Measurements from ENCODE around the gene FMNL2.
"Not testable (repeated sequence)": the region's sequence is repeated elsewhere in the genome, so short reads cannot be mapped to it uniquely, and the experiment has no call there.

Gene FMNL2

GRCh38 chr2:152380261-152381055, 45.5 kb downstream of the FMNL2 start:
- Histone ChIP-seq H3K4me1 (ENCODE audit: control insufficient read depth, low read depth, low read length) (peaks cover 15% of the 10 kb centered on the region), H3K9me3 (ENCODE audit: control insufficient read depth, low read depth, low read length) (no peaks in the 10 kb centered on the region), H3K27ac (ENCODE audit: low read length) (no peak overlapping the region), H3K4me3 (ENCODE audit: low read length) (no peak overlapping the region), H3K9ac (ENCODE audit: low read length) (no peak overlapping the region), H3K36me3 (ENCODE audit: control insufficient read depth, low read depth, low read length) (no peaks in the 10 kb centered on the region), H3K27me3 (ENCODE audit: control insufficient read depth, insufficient read depth, low read length) (no peaks in the 10 kb centered on the region)

GRCh38 chr2:152383702-152384101, 48.7 kb downstream of the FMNL2 start:
- Histone ChIP-seq H3K4me3 (ENCODE audit: low read length) (no peak overlapping the region), H3K9me3 (ENCODE audit: control insufficient read depth, low read depth, low read length) (no peaks in the 10 kb centered on the region), H3K4me1 (ENCODE audit: control insufficient read depth, low read depth, low read length) (peaks cover 23% of the 10 kb centered on the region), H3K27ac (ENCODE audit: low read length) (no peak overlapping the region), H3K9ac (ENCODE audit: low read length) (no peak overlapping the region), H3K27me3 (ENCODE audit: control insufficient read depth, insufficient read depth, low read length) (no peaks in the 10 kb centered on the region), H3K36me3 (ENCODE audit: control insufficient read depth, low read depth, low read length) (no peaks in the 10 kb centered on the region)

GRCh38 chr2:152384992-152385391, 50.0 kb downstream of the FMNL2 start:
- peaks cover 23% of the 10 kb centered on the region for H3K4me1 ChIP-seq (ENCODE audit: control insufficient read depth, low read depth, low read length)
- H3K9me3 ChIP-seq (ENCODE audit: control insufficient read depth, low read depth, low read length) = no peaks in the 10 kb centered on the region
- H3K9ac ChIP-seq (ENCODE audit: low read length) = no peak overlapping the region
- H3K27me3 ChIP-seq (ENCODE audit: control insufficient read depth, insufficient read depth, low read length) = no peaks in the 10 kb centered on the region
- no peaks in the 10 kb centered on the region for H3K36me3 ChIP-seq (ENCODE audit: control insufficient read depth, low read depth, low read length)
- H3K4me3 ChIP-seq (ENCODE audit: low read length) = no peak overlapping the region
- no peak overlapping the region for H3K27ac ChIP-seq (ENCODE audit: low read length)

GRCh38 chr2:152385650-152386049, 50.7 kb downstream of the FMNL2 start:
- no peaks in the 10 kb centered on the region for H3K36me3 ChIP-seq (ENCODE audit: control insufficient read depth, low read depth, low read length)
- no peaks in the 10 kb centered on the region for H3K27me3 ChIP-seq (ENCODE audit: control insufficient read depth, insufficient read depth, low read length)
- no peak overlapping the region for H3K4me3 ChIP-seq (ENCODE audit: low read length)
- no peak overlapping the region for H3K9ac ChIP-seq (ENCODE audit: low read length)
- H3K27ac ChIP-seq (ENCODE audit: low read length) = no peak overlapping the region
- peaks cover 23% of the 10 kb centered on the region for H3K4me1 ChIP-seq (ENCODE audit: control insufficient read depth, low read depth, low read length)
- no peaks in the 10 kb centered on the region for H3K9me3 ChIP-seq (ENCODE audit: control insufficient read depth, low read depth, low read length)

DNA sequence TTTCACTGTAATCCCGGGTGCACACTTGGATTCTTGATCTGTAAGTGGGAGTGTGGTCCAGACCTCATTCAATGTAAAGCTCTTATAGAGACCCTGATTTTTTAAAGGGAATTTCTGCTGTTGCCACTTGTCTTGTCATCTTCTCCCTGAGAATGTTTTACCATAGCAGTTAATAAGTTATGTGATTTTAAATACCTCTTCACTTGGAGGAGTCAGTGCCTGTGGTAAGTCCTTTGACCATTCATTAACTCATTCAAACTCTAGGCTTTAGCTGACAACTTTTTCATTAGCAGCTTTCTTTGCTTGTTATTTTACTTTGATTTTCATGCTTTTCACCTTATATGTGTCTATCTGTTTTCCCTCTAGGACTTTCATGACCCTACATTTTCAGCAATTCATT, 51.3 kb downstream of the FMNL2 start:
- Histone ChIP-seq H3K27me3 (ENCODE audit: control insufficient read depth, insufficient read depth, low read length) (no peaks in the 10 kb centered on the region), H3K27ac (ENCODE audit: low read length) (no peak overlapping the region), H3K9ac (ENCODE audit: low read length) (no peak overlapping the region), H3K4me1 (ENCODE audit: control insufficient read depth, low read depth, low read length) (peaks cover 19% of the 10 kb centered on the region), H3K4me3 (ENCODE audit: low read length) (no peak overlapping the region), H3K9me3 (ENCODE audit: control insufficient read depth, low read depth, low read length) (no peaks in the 10 kb centered on the region), H3K36me3 (ENCODE audit: control insufficient read depth, low read depth, low read length) (no peaks in the 10 kb centered on the region)

- H3K27ac ChIP-seq (ENCODE audit: low read length) = no peak overlapping the region
Observed at GRCh38 chr2:152387041-152387440, 52.1 kb downstream of the FMNL2 start.

DNA sequence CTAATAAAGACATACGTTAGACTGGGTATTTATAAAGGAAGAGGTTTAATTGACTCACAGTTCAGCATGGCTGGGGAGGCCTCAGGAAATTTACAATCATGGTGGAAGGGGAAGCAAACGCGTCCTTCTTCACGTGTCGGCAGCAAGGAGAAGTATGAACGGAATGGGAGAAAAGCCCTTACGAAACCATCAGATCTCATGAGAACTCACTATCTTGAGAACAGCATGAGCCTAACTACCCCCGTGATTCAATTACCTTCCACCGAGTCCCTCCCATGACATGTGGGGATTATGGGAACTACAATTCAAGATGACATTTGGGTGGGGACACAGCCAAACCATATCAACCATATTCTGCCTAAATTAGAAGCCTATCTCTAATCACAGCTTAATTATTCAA, 53.3 kb downstream of the FMNL2 start:
- not testable (repeated sequence) for H3K36me3 ChIP-seq (ENCODE audit: control insufficient read depth, low read depth, low read length); H3K9me3 ChIP-seq (ENCODE audit: control insufficient read depth, low read depth, low read length); H3K4me1 ChIP-seq (ENCODE audit: control insufficient read depth, low read depth, low read length); H3K9ac ChIP-seq (ENCODE audit: low read length); H3K4me3 ChIP-seq (ENCODE audit: low read length); H3K27ac ChIP-seq (ENCODE audit: low read length); H3K27me3 ChIP-seq (ENCODE audit: control insufficient read depth, insufficient read depth, low read length)

More at GRCh38 chr2:152387041-152387440, 52.1 kb downstream of the FMNL2 start:
- Histone ChIP-seq H3K27me3 (ENCODE audit: control insufficient read depth, insufficient read depth, low read length) (no peaks in the 10 kb centered on the region), H3K36me3 (ENCODE audit: control insufficient read depth, low read depth, low read length) (no peaks in the 10 kb centered on the region), H3K4me1 (ENCODE audit: control insufficient read depth, low read depth, low read length) (peaks cover 12% of the 10 kb centered on the region), H3K4me3 (ENCODE audit: low read length) (no peak overlapping the region), H3K9ac (ENCODE audit: low read length) (no peak overlapping the region), H3K9me3 (ENCODE audit: control insufficient read depth, low read depth, low read length) (no peaks in the 10 kb centered on the region)

- no peak overlapping the region for H3K4me3 ChIP-seq (ENCODE audit: low read length)
- no peaks in the 10 kb centered on the region for H3K36me3 ChIP-seq (ENCODE audit: control insufficient read depth, low read depth, low read length)
- no peak overlapping the region for H3K27ac ChIP-seq (ENCODE audit: low read length)
- no peaks in the 10 kb centered on the region for H3K27me3 ChIP-seq (ENCODE audit: control insufficient read depth, insufficient read depth, low read length)
- no peak overlapping the region for H3K9ac ChIP-seq (ENCODE audit: low read length)
- H3K4me1 ChIP-seq (ENCODE audit: control insufficient read depth, low read depth, low read length) = peaks cover 8% of the 10 kb centered on the region
- no peaks in the 10 kb centered on the region for H3K9me3 ChIP-seq (ENCODE audit: control insufficient read depth, low read depth, low read length)
Observed at GRCh38 chr2:152389483-152389882, 54.5 kb downstream of the FMNL2 start.

GRCh38 chr2:152390837-152391236, 55.9 kb downstream of the FMNL2 start:
- H3K9me3 ChIP-seq (ENCODE audit: control insufficient read depth, low read depth, low read length) = no peaks in the 10 kb centered on the region
- no peaks in the 10 kb centered on the region for H3K36me3 ChIP-seq (ENCODE audit: control insufficient read depth, low read depth, low read length)
- no peak overlapping the region for H3K9ac ChIP-seq (ENCODE audit: low read length)
- H3K4me1 ChIP-seq (ENCODE audit: control insufficient read depth, low read depth, low read length) = peaks cover 17% of the 10 kb centered on the region
- no peak overlapping the region for H3K4me3 ChIP-seq (ENCODE audit: low read length)
- no peak overlapping the region for H3K27ac ChIP-seq (ENCODE audit: low read length)
- no peaks in the 10 kb centered on the region for H3K27me3 ChIP-seq (ENCODE audit: control insufficient read depth, insufficient read depth, low read length)

- H3K4me1 ChIP-seq (ENCODE audit: control insufficient read depth, low read depth, low read length) = peaks cover 17% of the 10 kb centered on the region
- H3K27me3 ChIP-seq (ENCODE audit: control insufficient read depth, insufficient read depth, low read length) = no peaks in the 10 kb centered on the region
- no peaks in the 10 kb centered on the region for H3K36me3 ChIP-seq (ENCODE audit: control insufficient read depth, low read depth, low read length)
- H3K4me3 ChIP-seq (ENCODE audit: low read length) = no peak overlapping the region
- H3K9ac ChIP-seq (ENCODE audit: low read length) = no peak overlapping the region
- H3K9me3 ChIP-seq (ENCODE audit: control insufficient read depth, low read depth, low read length) = no peaks in the 10 kb centered on the region
- no peak overlapping the region for H3K27ac ChIP-seq (ENCODE audit: low read length)
Observed at GRCh38 chr2:152391318-152391717, 56.3 kb downstream of the FMNL2 start.

- Histone ChIP-seq H3K4me1 (ENCODE audit: control insufficient read depth, low read depth, low read length) (peaks cover 26% of the 10 kb centered on the region), H3K9ac (ENCODE audit: low read length) (no peak overlapping the region), H3K27ac (ENCODE audit: low read length) (no peak overlapping the region), H3K9me3 (ENCODE audit: control insufficient read depth, low read depth, low read length) (no peaks in the 10 kb centered on the region), H3K4me3 (ENCODE audit: low read length) (no peak overlapping the region), H3K27me3 (ENCODE audit: control insufficient read depth, insufficient read depth, low read length) (no peaks in the 10 kb centered on the region), H3K36me3 (ENCODE audit: control insufficient read depth, low read depth, low read length) (no peaks in the 10 kb centered on the region)
Observed at GRCh38 chr2:152393377-152393776, 58.4 kb downstream of the FMNL2 start.

DNA sequence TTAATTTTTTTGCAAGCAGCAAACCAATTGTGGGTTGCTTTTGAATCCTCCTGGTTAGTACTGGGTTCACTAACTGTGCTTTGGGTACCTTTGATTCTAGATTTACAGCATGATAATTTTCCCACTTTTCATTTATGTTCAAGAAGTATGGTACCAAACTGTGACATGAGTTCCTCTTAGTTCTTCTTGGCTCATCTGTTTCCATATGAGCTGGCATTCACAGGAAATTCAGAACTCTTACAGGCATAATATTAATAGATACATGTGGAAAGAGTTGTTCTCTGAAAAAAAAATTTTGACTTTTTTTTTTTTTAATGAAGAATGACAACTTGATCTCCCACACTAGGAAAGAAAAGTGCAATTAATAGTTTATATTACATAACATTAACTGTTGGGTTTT, 59.4 kb downstream of the FMNL2 start:
- no peak overlapping the region for H3K27ac ChIP-seq (ENCODE audit: low read length)
- no peaks in the 10 kb centered on the region for H3K27me3 ChIP-seq (ENCODE audit: control insufficient read depth, insufficient read depth, low read length)
- H3K4me1 ChIP-seq (ENCODE audit: control insufficient read depth, low read depth, low read length) = peaks cover 26% of the 10 kb centered on the region

More for the DNA sequence above, 59.4 kb downstream of the FMNL2 start:
- H3K36me3 ChIP-seq (ENCODE audit: control insufficient read depth, low read depth, low read length) = no peaks in the 10 kb centered on the region
- H3K9me3 ChIP-seq (ENCODE audit: control insufficient read depth, low read depth, low read length) = no peaks in the 10 kb centered on the region
- H3K4me3 ChIP-seq (ENCODE audit: low read length) = no peak overlapping the region
- no peak overlapping the region for H3K9ac ChIP-seq (ENCODE audit: low read length)

Measured in iPS-18a (cell line).